Muscle layer of colon (tissue), 2 donors: ENCODE measurements around the gene TRHDE.

Experiments
- H3K27ac ChIP-seq: one replicate; pipeline ENCODE4 v1.7.0; 2013; ENCODE audit warnings: low read depth, mild to moderate bottlenecking, low read length, moderate library complexity
- H3K27me3 ChIP-seq, 2 donors: one replicate each; pipeline ENCODE4 v1.7.0; 2013; ENCODE audit warnings: low read length in 2 of 2, mild to moderate bottlenecking in 2 of 2; ENCODE audit not compliant: insufficient read depth in 2 of 2, control insufficient read depth in 1 of 2
- H3K36me3 ChIP-seq: one replicate; pipeline ENCODE4 v1.7.0; 2013; ENCODE audit warnings: mild to moderate bottlenecking, low read length; ENCODE audit not compliant: insufficient read depth
- H3K4me1 ChIP-seq: one replicate; pipeline ENCODE4 v1.7.0; 2013; ENCODE audit warnings: mild to moderate bottlenecking, low read length; ENCODE audit not compliant: insufficient read depth
- H3K4me3 ChIP-seq, 2 donors: one replicate each; pipeline ENCODE4 v1.7.0; 2013; ENCODE audit warnings: low read length in 2 of 2, low read depth in 1 of 2, mild to moderate bottlenecking in 1 of 2, moderate library complexity in 1 of 2
- H3K9ac ChIP-seq: one replicate; pipeline ENCODE4 v1.7.0; 2013; ENCODE audit warnings: low read length
- H3K9me3 ChIP-seq: one replicate; pipeline ENCODE4 v1.7.0; 2013; ENCODE audit warnings: mild to moderate bottlenecking, low read length
- donor health status: abdominal sarcoma.
- donor health status: Adenocarcinoma of cecum.

TRHDE gene

DNA sequence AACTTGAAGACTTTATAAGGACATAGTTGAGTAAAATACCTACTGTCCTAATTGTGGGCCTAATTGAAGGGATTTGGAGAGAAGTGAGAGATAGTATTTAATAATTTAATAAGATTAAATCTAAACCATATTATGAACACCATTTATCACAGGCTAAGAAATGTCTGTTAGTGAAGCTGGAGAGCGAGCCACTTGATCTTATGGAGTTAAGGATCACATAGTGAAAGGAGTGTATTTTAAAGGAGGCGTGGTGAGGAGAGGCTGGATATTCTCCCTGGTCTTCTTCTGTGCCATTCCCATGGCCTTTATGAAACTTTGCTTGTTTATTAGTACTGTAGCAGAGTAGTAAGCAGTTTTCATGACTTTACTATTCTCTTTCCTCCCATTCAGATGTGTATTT is 172.4 kb downstream of the TRHDE start:
- H3K9me3 ChIP-seq, result no peaks in the 10 kb centered on the region
- H3K27me3 ChIP-seq, result no peaks in the 10 kb centered on the region
- H3K27ac ChIP-seq, result no peak overlapping the region

DNA sequence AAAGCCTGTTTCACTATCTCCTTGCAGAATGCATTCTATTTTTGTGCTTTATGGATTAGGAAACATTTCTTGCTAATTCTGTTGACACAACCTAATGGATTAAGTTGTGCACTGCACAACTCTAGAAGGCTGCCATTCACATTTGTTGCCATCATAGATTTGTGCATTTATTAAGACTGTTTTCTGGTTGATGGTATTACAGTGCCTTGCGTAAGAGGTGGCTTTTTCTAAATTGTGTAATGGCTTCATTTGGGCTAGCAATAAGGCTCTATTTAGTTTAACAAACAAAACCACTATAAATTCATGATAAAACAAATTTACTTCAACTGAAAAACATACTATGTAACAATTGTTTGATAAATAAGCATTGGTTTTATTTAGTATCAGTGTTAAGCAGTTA is 175.9 kb downstream of the TRHDE start:
- H3K27me3 ChIP-seq, result no peaks in the 10 kb centered on the region
- H3K4me1 ChIP-seq, result no peaks in the 10 kb centered on the region
- H3K9ac ChIP-seq, result no peak overlapping the region
- no peak overlapping the region for H3K4me3 ChIP-seq
- H3K36me3 ChIP-seq, result no peaks in the 10 kb centered on the region
- no peak overlapping the region for H3K27ac ChIP-seq
- H3K9me3 ChIP-seq, result no peaks in the 10 kb centered on the region

More for the DNA sequence above, 172.4 kb downstream of the TRHDE start:
- no peak overlapping the region for H3K9ac ChIP-seq
- H3K4me3 ChIP-seq, result no peak overlapping the region
- H3K36me3 ChIP-seq, result no peaks in the 10 kb centered on the region
- no peaks in the 10 kb centered on the region for H3K4me1 ChIP-seq

DNA sequence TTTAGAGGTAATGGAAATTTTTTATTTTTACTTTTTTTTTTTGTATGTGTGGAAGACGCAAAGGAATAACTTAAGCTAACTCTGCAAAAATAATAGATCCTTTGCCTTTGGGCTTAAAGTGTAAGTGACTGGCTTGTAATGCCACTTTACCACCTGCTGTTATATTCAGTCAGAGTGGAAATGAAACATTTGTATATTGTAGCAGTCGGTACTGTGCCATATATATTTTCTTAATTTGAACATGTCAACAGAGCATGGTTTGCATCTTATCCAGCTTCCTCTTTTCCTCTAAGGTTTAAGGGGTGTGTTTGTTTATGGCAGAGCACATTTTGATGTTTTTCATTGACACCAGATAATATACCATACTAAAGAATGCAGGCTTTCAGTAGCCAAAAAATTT is 176.6 kb downstream of the TRHDE start:
- H3K9me3 ChIP-seq, result no peaks in the 10 kb centered on the region
- H3K9ac ChIP-seq, result no peak overlapping the region
- no peaks in the 10 kb centered on the region for H3K36me3 ChIP-seq
- no peaks in the 10 kb centered on the region for H3K4me1 ChIP-seq
- H3K27me3 ChIP-seq, result no peaks in the 10 kb centered on the region
- no peak overlapping the region for H3K27ac ChIP-seq
- no peak overlapping the region for H3K4me3 ChIP-seq

DNA sequence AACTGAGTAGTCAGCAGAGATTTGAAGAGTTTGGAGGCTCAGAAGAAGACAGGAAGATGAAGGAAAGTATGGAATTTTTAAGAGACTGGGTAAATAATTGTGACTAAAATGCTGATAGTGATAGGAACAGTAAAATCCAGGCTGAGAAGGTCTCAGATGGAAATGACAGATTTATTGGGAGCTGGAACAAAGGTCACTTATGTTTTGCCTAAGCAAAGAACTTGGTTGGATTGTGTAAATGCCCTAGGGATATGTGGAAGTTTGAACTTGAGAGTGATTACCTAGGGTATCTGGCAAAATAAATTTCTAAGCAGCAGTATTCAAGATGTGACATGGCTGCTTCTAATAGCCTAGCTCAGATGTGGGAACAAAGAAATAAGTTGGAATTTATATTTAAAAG is 180.9 kb downstream of the TRHDE start:
- Histone ChIP-seq H3K4me1 (no peaks in the 10 kb centered on the region), H3K27ac (no peak overlapping the region), H3K4me3 (no peak overlapping the region), H3K27me3 (no peaks in the 10 kb centered on the region), H3K9ac (no peak overlapping the region), H3K36me3 (no peaks in the 10 kb centered on the region), H3K9me3 (no peaks in the 10 kb centered on the region)

DNA sequence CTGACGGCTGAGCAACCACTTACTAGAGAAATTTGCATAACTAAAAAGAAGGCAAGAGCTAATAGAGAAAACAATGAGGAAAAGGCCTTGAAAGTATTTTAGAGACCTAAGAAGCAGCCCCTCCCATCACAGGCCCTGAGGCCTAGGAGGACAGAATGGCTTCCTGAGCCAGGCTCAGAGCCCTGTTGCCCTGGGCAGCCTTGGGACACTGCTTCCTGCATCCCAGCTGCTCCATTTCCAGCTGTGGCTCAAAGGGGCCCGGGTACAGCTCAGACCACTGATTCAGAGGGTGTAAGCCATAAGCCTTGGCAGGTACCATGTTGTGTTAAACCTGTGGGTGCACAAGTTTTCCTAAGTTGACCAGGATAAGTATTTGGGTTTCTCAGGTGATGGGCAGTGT is 181.4 kb downstream of the TRHDE start:
- no peak overlapping the region for H3K9ac ChIP-seq
- H3K27me3 ChIP-seq, result no peaks in the 10 kb centered on the region
- H3K4me1 ChIP-seq, result no peaks in the 10 kb centered on the region
- H3K9me3 ChIP-seq, result no peaks in the 10 kb centered on the region
- no peaks in the 10 kb centered on the region for H3K36me3 ChIP-seq
- no peak overlapping the region for H3K4me3 ChIP-seq
- H3K27ac ChIP-seq, result no peak overlapping the region

DNA sequence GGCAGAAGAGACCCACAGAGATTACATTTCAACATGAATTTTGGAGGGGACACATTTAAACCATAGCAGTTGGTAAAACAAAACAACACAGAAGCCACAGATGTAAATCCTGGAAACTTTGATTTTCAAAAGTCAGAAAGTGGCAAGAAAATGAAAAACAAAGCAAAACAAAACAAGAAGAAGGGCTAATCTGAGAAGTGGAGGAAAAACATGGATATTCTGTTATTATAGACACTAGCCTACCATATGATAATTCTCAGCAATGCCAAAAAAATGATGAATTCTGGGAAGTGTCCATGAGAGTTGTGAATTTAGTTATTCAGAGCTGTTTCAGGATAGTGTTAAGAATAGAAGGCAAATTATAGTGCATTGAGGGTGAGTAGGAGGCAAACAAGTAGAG is 192.3 kb downstream of the TRHDE start:
- Histone ChIP-seq H3K27me3 (no peaks in the 10 kb centered on the region), H3K36me3 (no peaks in the 10 kb centered on the region), H3K4me1 (no peaks in the 10 kb centered on the region), H3K9ac (no peak overlapping the region), H3K4me3 (no peak overlapping the region), H3K9me3 (no peaks in the 10 kb centered on the region), H3K27ac (no peak overlapping the region)

GRCh38 chr12:72465155-72465554 is 193.0 kb downstream of the TRHDE start:
- no peak overlapping the region for H3K9ac ChIP-seq
- H3K27me3 ChIP-seq, result no peaks in the 10 kb centered on the region
- no peaks in the 10 kb centered on the region for H3K9me3 ChIP-seq
- H3K4me3 ChIP-seq, result no peak overlapping the region
- H3K4me1 ChIP-seq, result no peaks in the 10 kb centered on the region
- H3K27ac ChIP-seq, result no peak overlapping the region
- no peaks in the 10 kb centered on the region for H3K36me3 ChIP-seq

DNA sequence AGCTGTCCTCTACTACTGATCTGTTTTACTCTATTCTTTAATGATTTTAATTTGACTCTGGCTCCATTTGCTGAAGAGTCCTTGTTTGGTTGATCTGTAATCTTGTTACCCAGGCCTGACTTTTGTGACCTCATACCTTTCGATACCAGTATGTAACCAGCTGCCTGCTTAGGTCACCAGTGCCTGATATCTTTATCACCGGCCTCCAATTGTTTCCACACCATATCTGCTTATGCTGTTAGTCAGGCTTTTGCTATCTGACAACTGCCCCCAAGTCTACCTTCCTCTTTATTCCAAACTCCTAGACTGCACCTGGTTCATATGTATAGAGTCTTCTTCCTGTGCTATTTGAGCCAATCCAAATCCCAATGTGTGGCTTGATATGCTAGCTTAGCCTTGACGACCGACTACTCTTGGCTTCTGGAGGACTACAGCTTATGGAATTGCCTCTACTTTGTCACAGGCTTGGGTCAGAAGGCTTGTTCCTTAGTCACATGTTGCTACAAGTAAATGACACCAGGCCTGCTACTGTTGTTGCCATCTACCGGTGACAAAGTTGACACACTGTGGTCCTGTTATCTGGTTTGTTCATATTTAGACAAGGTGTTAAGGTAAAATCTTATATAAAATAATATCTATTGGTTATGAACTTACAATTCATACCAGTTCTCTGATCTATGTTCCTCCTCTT is 193.9 kb downstream of the TRHDE start:
- no peak overlapping the region for H3K9ac ChIP-seq
- H3K4me1 ChIP-seq, result no peaks in the 10 kb centered on the region
- H3K27ac ChIP-seq, result no peak overlapping the region
- no peak overlapping the region for H3K4me3 ChIP-seq
- H3K9me3 ChIP-seq, result no peaks in the 10 kb centered on the region
- H3K36me3 ChIP-seq, result no peaks in the 10 kb centered on the region
- H3K27me3 ChIP-seq, result no peaks in the 10 kb centered on the region

DNA sequence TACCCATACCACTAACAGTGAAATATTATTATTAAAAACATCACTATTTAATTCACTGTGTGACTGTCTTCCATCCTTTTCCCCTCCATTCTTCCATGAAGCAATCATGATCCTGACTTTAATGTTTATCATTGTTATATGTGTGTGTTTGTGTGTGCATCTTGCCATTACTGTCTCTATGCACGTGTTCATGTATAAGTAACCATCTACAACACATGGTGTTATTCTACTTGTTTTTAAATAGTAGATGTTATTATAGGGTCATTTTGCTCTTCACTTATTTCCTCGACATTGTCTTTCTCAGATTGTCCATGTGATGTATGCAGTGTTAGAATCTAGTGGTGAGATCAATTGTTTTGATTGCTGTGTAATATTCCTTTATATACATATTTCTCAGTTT is 195.8 kb downstream of the TRHDE start:
- H3K9me3 ChIP-seq, result no peaks in the 10 kb centered on the region
- no peak overlapping the region for H3K4me3 ChIP-seq
- no peaks in the 10 kb centered on the region for H3K4me1 ChIP-seq
- H3K27me3 ChIP-seq, result no peaks in the 10 kb centered on the region
- H3K9ac ChIP-seq, result no peak overlapping the region
- no peaks in the 10 kb centered on the region for H3K36me3 ChIP-seq
- H3K27ac ChIP-seq, result no peak overlapping the region

DNA sequence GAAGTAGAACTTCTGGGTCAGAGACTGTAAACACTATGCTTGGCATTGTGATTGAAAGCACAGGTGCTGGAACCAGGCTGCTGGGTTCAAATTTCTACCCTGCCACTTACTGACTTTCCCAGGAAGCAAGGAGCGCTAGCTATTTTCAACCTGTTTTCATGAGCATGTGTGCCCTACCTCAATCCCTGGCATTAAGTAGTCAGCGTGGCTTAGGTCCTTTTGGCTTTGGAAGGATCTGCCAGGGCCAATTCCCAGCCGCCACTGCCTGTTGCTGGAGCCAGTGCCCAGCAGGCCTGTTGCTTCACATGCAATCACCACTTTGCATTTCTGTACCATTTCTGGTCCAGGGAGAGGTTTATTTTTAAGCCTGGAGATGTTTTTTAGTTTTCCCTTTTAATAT is 196.3 kb downstream of the TRHDE start:
- Histone ChIP-seq H3K9ac (no peak overlapping the region), H3K27ac (no peak overlapping the region), H3K4me1 (no peaks in the 10 kb centered on the region), H3K9me3 (no peaks in the 10 kb centered on the region), H3K4me3 (no peak overlapping the region), H3K36me3 (no peaks in the 10 kb centered on the region), H3K27me3 (no peaks in the 10 kb centered on the region)

GRCh38 chr12:72471806-72472205 is 199.6 kb downstream of the TRHDE start:
- no peaks in the 10 kb centered on the region for H3K36me3 ChIP-seq
- no peaks in the 10 kb centered on the region for H3K9me3 ChIP-seq
- no peak overlapping the region for H3K27ac ChIP-seq
- H3K9ac ChIP-seq, result no peak overlapping the region
- no peak overlapping the region for H3K4me3 ChIP-seq
- H3K27me3 ChIP-seq, result no peaks in the 10 kb centered on the region
- no peaks in the 10 kb centered on the region for H3K4me1 ChIP-seq

- Histone ChIP-seq H3K4me1 (no peaks in the 10 kb centered on the region), H3K27me3 (no peaks in the 10 kb centered on the region), H3K9ac (no peak overlapping the region), H3K9me3 (no peaks in the 10 kb centered on the region), H3K4me3 (no peak overlapping the region), H3K27ac (no peak overlapping the region), H3K36me3 (no peaks in the 10 kb centered on the region)
Observed at GRCh38 chr12:72472350-72472749, 200.2 kb downstream of the TRHDE start.
